GM23338 (cell line): ENCODE results near the gene SUGCT.

Experiments
- CREB1 ChIP-seq: fragments of 250-450 bp; sonication (Bioruptor Pico); IDR thresholded peaks from 2 replicates; pipeline ENCODE4 v1.5.0; 2020; ENCODE audit warnings: low read depth, mild to moderate bottlenecking, moderate library complexity
- EZH2 ChIP-seq: fragments of 200-600 bp; sonication (generic); IDR thresholded peaks from one replicate; pipeline ENCODE4 v1.8.0; 2017; ENCODE audit warnings: antibody characterized with exemption, mild to moderate bottlenecking, low read depth; ENCODE audit not compliant: unreplicated experiment
- EZH2phosphoT487 ChIP-seq: fragments of 200-600 bp; sonication (generic); IDR thresholded peaks from one replicate; pipeline ENCODE4 v1.8.1; 2018; ENCODE audit warnings: antibody characterized with exemption; ENCODE audit not compliant: unreplicated experiment
- NANOG ChIP-seq: IDR thresholded peaks from 2 replicates; pipeline ENCODE4 v1.6.1; 2016; ENCODE audit warnings: antibody characterized with exemption, borderline replicate concordance
- POLR2AphosphoS5 ChIP-seq: IDR thresholded peaks from 2 replicates; pipeline ENCODE4 v1.6.1; 2016; ENCODE audit warnings: antibody characterized with exemption, low read depth
- ZNF331 ChIP-seq: fragments of 250-450 bp; sonication (Bioruptor Pico); IDR thresholded peaks from 2 replicates; pipeline ENCODE4 v1.5.0; 2020; ENCODE audit warnings: low read depth, mild to moderate bottlenecking, moderate library complexity
- TF ChIP-seq, protein P1 (sequence below), 2 experiments: fragments of 200-600 bp in 1 of 2; sonication (generic) in 1 of 2; conservative IDR thresholded peaks; 2 replicates each; pipeline versions ENCODE4 v1.5.1 to v1.6.1; 2016 to 2017; ENCODE audit warnings: antibody characterized with exemption in 2 of 2, low read depth in 2 of 2, mild to moderate bottlenecking in 2 of 2, moderate library complexity in 1 of 2
- TF ChIP-seq, protein P2 (sequence below): IDR thresholded peaks from one replicate; pipeline ENCODE4 v1.6.1; 2018; ENCODE audit warnings: antibody characterized with exemption; ENCODE audit not compliant: unreplicated experiment
- TF ChIP-seq, protein P3 (sequence below): IDR thresholded peaks from 2 replicates; pipeline ENCODE4 v1.6.1; 2016; ENCODE audit warnings: antibody characterized with exemption

- TF ChIP-seq, protein P1, sequence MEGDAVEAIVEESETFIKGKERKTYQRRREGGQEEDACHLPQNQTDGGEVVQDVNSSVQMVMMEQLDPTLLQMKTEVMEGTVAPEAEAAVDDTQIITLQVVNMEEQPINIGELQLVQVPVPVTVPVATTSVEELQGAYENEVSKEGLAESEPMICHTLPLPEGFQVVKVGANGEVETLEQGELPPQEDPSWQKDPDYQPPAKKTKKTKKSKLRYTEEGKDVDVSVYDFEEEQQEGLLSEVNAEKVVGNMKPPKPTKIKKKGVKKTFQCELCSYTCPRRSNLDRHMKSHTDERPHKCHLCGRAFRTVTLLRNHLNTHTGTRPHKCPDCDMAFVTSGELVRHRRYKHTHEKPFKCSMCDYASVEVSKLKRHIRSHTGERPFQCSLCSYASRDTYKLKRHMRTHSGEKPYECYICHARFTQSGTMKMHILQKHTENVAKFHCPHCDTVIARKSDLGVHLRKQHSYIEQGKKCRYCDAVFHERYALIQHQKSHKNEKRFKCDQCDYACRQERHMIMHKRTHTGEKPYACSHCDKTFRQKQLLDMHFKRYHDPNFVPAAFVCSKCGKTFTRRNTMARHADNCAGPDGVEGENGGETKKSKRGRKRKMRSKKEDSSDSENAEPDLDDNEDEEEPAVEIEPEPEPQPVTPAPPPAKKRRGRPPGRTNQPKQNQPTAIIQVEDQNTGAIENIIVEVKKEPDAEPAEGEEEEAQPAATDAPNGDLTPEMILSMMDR (conservative IDR thresholded peaks at IDR 0.05; ENCODE audit: low read depth in 2 of 2): no peak
- TF ChIP-seq, protein P2, sequence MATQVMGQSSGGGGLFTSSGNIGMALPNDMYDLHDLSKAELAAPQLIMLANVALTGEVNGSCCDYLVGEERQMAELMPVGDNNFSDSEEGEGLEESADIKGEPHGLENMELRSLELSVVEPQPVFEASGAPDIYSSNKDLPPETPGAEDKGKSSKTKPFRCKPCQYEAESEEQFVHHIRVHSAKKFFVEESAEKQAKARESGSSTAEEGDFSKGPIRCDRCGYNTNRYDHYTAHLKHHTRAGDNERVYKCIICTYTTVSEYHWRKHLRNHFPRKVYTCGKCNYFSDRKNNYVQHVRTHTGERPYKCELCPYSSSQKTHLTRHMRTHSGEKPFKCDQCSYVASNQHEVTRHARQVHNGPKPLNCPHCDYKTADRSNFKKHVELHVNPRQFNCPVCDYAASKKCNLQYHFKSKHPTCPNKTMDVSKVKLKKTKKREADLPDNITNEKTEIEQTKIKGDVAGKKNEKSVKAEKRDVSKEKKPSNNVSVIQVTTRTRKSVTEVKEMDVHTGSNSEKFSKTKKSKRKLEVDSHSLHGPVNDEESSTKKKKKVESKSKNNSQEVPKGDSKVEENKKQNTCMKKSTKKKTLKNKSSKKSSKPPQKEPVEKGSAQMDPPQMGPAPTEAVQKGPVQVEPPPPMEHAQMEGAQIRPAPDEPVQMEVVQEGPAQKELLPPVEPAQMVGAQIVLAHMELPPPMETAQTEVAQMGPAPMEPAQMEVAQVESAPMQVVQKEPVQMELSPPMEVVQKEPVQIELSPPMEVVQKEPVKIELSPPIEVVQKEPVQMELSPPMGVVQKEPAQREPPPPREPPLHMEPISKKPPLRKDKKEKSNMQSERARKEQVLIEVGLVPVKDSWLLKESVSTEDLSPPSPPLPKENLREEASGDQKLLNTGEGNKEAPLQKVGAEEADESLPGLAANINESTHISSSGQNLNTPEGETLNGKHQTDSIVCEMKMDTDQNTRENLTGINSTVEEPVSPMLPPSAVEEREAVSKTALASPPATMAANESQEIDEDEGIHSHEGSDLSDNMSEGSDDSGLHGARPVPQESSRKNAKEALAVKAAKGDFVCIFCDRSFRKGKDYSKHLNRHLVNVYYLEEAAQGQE: no peak
- TF ChIP-seq EZH2phosphoT487 (no peak), ZNF331 (CRISPR knock-in tag) (no peak), POLR2AphosphoS5 (no peak), EZH2 (no peak), NANOG (no peak), CREB1 (CRISPR knock-in tag) (no peak)
- TF ChIP-seq, protein P3, sequence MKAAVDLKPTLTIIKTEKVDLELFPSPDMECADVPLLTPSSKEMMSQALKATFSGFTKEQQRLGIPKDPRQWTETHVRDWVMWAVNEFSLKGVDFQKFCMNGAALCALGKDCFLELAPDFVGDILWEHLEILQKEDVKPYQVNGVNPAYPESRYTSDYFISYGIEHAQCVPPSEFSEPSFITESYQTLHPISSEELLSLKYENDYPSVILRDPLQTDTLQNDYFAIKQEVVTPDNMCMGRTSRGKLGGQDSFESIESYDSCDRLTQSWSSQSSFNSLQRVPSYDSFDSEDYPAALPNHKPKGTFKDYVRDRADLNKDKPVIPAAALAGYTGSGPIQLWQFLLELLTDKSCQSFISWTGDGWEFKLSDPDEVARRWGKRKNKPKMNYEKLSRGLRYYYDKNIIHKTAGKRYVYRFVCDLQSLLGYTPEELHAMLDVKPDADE: no peak
Measured at GRCh38 chr7:40840990-40841389, 706.2 kb downstream of the SUGCT start.
